Measurements from ENCODE around the gene ACAN. TPM values are rescaled to one million over a fixed set of nuclear protein-coding genes. Genes with fewer than 3 reads are reported as not detected.

Gene ACAN
- total RNA-seq, 1 experiment from 2014 or later, result not detected

- intact Hi-C loops (cut with micrococcal nuclease; ENCODE audit: unreplicated experiment), result no loop called here
- no peak overlapping the region for H3K27ac ChIP-seq
- H4K20me1 ChIP-seq (ENCODE audit: insufficient read depth), result no peaks in the 10 kb centered on the region
- no peak overlapping the region for H3K4me3 ChIP-seq
- POLR2A ChIA-PET (ENCODE audit: unreplicated experiment), result no interaction called here
- no peaks in the 10 kb centered on the region for H3K36me3 ChIP-seq (ENCODE audit: low read depth)
- TF ChIP-seq EZH2 (IDR thresholded peaks at IDR 0.05; ENCODE audit: low read depth) (no peak), CTCF (conservative IDR thresholded peaks at IDR 0.05) (no peak)
- no peaks in the 10 kb centered on the region for H3K4me1 ChIP-seq (replicated peaks; ENCODE audit: insufficient read depth)
- peaks cover 74% of the 10 kb centered on the region for H3K27me3 ChIP-seq (ENCODE audit: insufficient read depth, low read depth)
- no peaks in the 10 kb centered on the region for H3F3A ChIP-seq (ENCODE audit: insufficient read depth, low read depth)
- DNase-seq, result no peak
- no peaks in the 10 kb centered on the region for H3K9me3 ChIP-seq (ENCODE audit: insufficient read depth, low read depth)
- no peaks in the 10 kb centered on the region for H3K9me2 ChIP-seq (ENCODE audit: insufficient read depth)
- H3K4me2 ChIP-seq, result no peak overlapping the region
- BruUV-seq (replicated peaks), result no TSS peak
- no peak overlapping the region for H2AFZ ChIP-seq
- CTCF ChIA-PET, result no interaction called here
- no peaks in the 10 kb centered on the region for H3K79me2 ChIP-seq (ENCODE audit: low read depth)
Observed at GRCh38 chr15:88864861-88865497, 61.7 kb downstream of the ACAN start.

GRCh38 chr15:88865498-88866099 lies 62.4 kb downstream of the ACAN start:
- POLR2A ChIA-PET (ENCODE audit: unreplicated experiment), result no interaction called here
- H3F3A ChIP-seq (ENCODE audit: insufficient read depth, low read depth), result no peaks in the 10 kb centered on the region
- no peaks in the 10 kb centered on the region for H3K4me1 ChIP-seq (replicated peaks; ENCODE audit: insufficient read depth)
- no peaks in the 10 kb centered on the region for H3K79me2 ChIP-seq (ENCODE audit: low read depth)
- no peaks in the 10 kb centered on the region for H3K9me2 ChIP-seq (ENCODE audit: insufficient read depth)
- H3K27ac ChIP-seq, result no peak overlapping the region
- no peak for DNase-seq
- H3K4me3 ChIP-seq, result no peak overlapping the region
- CTCF ChIA-PET, result no interaction called here
- no peaks in the 10 kb centered on the region for H4K20me1 ChIP-seq (ENCODE audit: insufficient read depth)
- no peaks in the 10 kb centered on the region for H3K36me3 ChIP-seq (ENCODE audit: low read depth)
- peaks cover 74% of the 10 kb centered on the region for H3K27me3 ChIP-seq (ENCODE audit: insufficient read depth, low read depth)
- no peak for TF ChIP-seq CTCF (conservative IDR thresholded peaks at IDR 0.05)
- H3K4me2 ChIP-seq, result no peak overlapping the region
- H3K9me3 ChIP-seq (ENCODE audit: insufficient read depth, low read depth), result no peaks in the 10 kb centered on the region
- intact Hi-C loops (cut with micrococcal nuclease; ENCODE audit: unreplicated experiment), result no loop called here
- BruUV-seq (replicated peaks), result no TSS peak
- H2AFZ ChIP-seq, result no peak overlapping the region

- intact Hi-C loops (cut with micrococcal nuclease; ENCODE audit: unreplicated experiment), result no loop called here
- Histone ChIP-seq H3K27ac (no peak overlapping the region), H3K9me3 (ENCODE audit: insufficient read depth, low read depth) (no peaks in the 10 kb centered on the region), H4K20me1 (ENCODE audit: insufficient read depth) (no peaks in the 10 kb centered on the region), H3K79me2 (ENCODE audit: low read depth) (no peaks in the 10 kb centered on the region), H3K36me3 (ENCODE audit: low read depth) (no peaks in the 10 kb centered on the region), H3K4me2 (no peak overlapping the region), H3K9me2 (ENCODE audit: insufficient read depth) (no peaks in the 10 kb centered on the region), H2AFZ (no peak overlapping the region), H3F3A (ENCODE audit: insufficient read depth, low read depth) (no peaks in the 10 kb centered on the region), H3K4me3 (no peak overlapping the region), H3K4me1 (replicated peaks; ENCODE audit: insufficient read depth) (no peaks in the 10 kb centered on the region), H3K27me3 (ENCODE audit: insufficient read depth, low read depth) (peaks cover 78% of the 10 kb centered on the region)
- no peak for DNase-seq
- no peak for TF ChIP-seq EZH2 (IDR thresholded peaks at IDR 0.05; ENCODE audit: low read depth)
- no TSS peak for BruUV-seq (replicated peaks)
- ChIA-PET CTCF (no interaction called here), POLR2A (ENCODE audit: unreplicated experiment) (no interaction called here)
Observed at GRCh38 chr15:88866295-88866881, 63.2 kb downstream of the ACAN start.

All from PC-9 (cell line).